Breast epithelium (tissue), 4 donors: ENCODE results near the gene FETUB. TPM values are rescaled to one million over a fixed set of nuclear protein-coding genes. Genes with fewer than 3 reads are reported as not detected.

Experiments used
- DNase-seq, 2 donors: peaks; one replicate each; pipeline ENCODE4 v3.0.0-alpha.2; 2019; ENCODE audit warnings: low spot score in 2 of 2
- H3K27ac ChIP-seq, 2 donors: fragments of 200-600 bp; sonication (generic) in 1 of 2; one replicate each; pipeline ENCODE4 v1.5.1; 2016 to 2019; ENCODE audit warnings: mild to moderate bottlenecking in 1 of 2
- H3K27me3 ChIP-seq, 2 donors: fragments of 200-600 bp; sonication (generic) in 1 of 2; one replicate each; pipeline versions ENCODE4 v1.5.1 to v1.6.0; 2017 to 2019; ENCODE audit warnings: control low read depth in 1 of 2, mild to moderate bottlenecking in 1 of 2
- H3K36me3 ChIP-seq: fragments of 200-600 bp; one replicate; pipeline ENCODE4 v1.5.1; 2019
- H3K4me1 ChIP-seq, 2 donors: fragments of 200-600 bp; sonication (generic); one replicate each; pipeline ENCODE4 v1.5.1; 2016 to 2019; ENCODE audit warnings: control low read depth in 1 of 2
- H3K4me3 ChIP-seq, 3 donors: fragments of 200-600 bp; sonication (generic); 1 replicate in 2 of 3; 2 replicates in 1 of 3; pipeline ENCODE4 v1.5.1; 2016 to 2019; ENCODE audit warnings: mild to moderate bottlenecking in 3 of 3, moderate library complexity in 2 of 3
- H3K9me3 ChIP-seq, 2 donors: fragments of 200-600 bp; sonication (generic) in 1 of 2; one replicate each; pipeline ENCODE4 v1.5.1; 2016 to 2019; ENCODE audit warnings: control low read depth in 1 of 2
- POLR2A ChIP-seq: fragments of 450-650 bp; IDR thresholded peaks from one replicate; pipeline ENCODE4 v1.6.1; 2016; ENCODE audit warnings: antibody characterized with exemption, mild to moderate bottlenecking, moderate library complexity
- POLR2AphosphoS5 ChIP-seq, 3 donors: sonication (generic); formaldehyde crosslinking; IDR thresholded peaks; one replicate each; pipeline ENCODE4 v1.6.1; 2017; ENCODE audit warnings: antibody characterized with exemption in 3 of 3
- intact Hi-C: fragments of 100-400 bp; cut with DNase I; formaldehyde crosslinking; loops from one replicate; pipeline ENCODE4 v1.15.1; 2023; ENCODE audit warnings: low total_unique reads
- total RNA-seq, 3 donors: library from RNA; depleted of rRNA; stranded (reverse); fragments of >200 nt; gene quantifications; one replicate each; pipeline ENCODE4 v1.1.0, GENCODE V29; 2016
- TF ChIP-seq, protein P1 (sequence below), 3 donors: fragments of 450-650 bp; IDR thresholded peaks; one replicate each; pipeline ENCODE4 v1.5.1; 2016 to 2017; ENCODE audit warnings: antibody characterized with exemption in 3 of 3, mild to moderate bottlenecking in 3 of 3, moderate library complexity in 3 of 3

The FETUB gene
- total RNA-seq, 3 donors from 2014 or later = not detected

GRCh38 chr3:186624598-186624997, 15.6 kb upstream of the FETUB start:
- Histone ChIP-seq H3K27ac (no peak overlapping the region), H3K9me3 (no peaks in the 10 kb centered on the region), H3K4me1 (no peaks in the 10 kb centered on the region), H3K36me3 (no peaks in the 10 kb centered on the region), H3K4me3 (no peak overlapping the region), H3K27me3 (peaks cover 0 to 4% of the 10 kb centered on the region in 2 donors)
- TF ChIP-seq POLR2AphosphoS5 (IDR thresholded peaks at IDR 0.05) = no peak
- TF ChIP-seq, protein P1, sequence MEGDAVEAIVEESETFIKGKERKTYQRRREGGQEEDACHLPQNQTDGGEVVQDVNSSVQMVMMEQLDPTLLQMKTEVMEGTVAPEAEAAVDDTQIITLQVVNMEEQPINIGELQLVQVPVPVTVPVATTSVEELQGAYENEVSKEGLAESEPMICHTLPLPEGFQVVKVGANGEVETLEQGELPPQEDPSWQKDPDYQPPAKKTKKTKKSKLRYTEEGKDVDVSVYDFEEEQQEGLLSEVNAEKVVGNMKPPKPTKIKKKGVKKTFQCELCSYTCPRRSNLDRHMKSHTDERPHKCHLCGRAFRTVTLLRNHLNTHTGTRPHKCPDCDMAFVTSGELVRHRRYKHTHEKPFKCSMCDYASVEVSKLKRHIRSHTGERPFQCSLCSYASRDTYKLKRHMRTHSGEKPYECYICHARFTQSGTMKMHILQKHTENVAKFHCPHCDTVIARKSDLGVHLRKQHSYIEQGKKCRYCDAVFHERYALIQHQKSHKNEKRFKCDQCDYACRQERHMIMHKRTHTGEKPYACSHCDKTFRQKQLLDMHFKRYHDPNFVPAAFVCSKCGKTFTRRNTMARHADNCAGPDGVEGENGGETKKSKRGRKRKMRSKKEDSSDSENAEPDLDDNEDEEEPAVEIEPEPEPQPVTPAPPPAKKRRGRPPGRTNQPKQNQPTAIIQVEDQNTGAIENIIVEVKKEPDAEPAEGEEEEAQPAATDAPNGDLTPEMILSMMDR (IDR thresholded peaks at IDR 0.05) = no peak
- intact Hi-C loops = no loop called here
- DNase-seq = no peak

DNA sequence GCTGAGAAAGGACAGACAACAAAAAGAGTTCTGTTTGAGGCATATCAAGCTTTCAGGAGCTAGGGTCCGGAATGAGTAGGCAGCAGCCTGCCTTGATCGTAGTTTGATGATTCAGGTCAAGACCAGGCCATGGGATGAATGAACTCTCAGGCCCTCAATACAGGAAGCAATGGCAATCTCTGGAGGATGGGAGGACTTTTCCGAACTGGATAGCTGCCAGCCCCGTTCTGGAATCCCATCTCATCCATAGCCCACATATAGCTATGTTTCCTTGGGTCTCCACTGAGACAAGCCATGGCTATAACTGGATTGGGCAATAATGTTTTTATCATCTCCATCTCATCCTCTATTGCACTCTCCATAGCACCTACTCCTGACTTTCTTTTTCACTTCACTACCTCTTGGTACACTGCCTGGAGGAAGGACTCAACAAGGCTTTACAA, 14.6 kb upstream of the FETUB start:
- Histone ChIP-seq H3K4me1 (no peaks in the 10 kb centered on the region), H3K27ac (no peak overlapping the region), H3K4me3 (no peak overlapping the region), H3K9me3 (no peaks in the 10 kb centered on the region), H3K36me3 (no peaks in the 10 kb centered on the region), H3K27me3 (peaks cover 0 to under 1% of the 10 kb centered on the region in 2 donors)
- DNase-seq = no peak
- TF ChIP-seq POLR2AphosphoS5 (IDR thresholded peaks at IDR 0.05) = no peak
- no peak for TF ChIP-seq POLR2A
- TF ChIP-seq, protein P1 (IDR thresholded peaks at IDR 0.05) = no peak
- intact Hi-C loops = no loop called here

GRCh38 chr3:186626254-186626847, 13.8 kb upstream of the FETUB start:
- TF ChIP-seq POLR2AphosphoS5 (IDR thresholded peaks at IDR 0.05) (no peak), POLR2A (no peak)
- TF ChIP-seq, protein P1 (IDR thresholded peaks at IDR 0.05) = no peak
- Histone ChIP-seq H3K36me3 (no peaks in the 10 kb centered on the region), H3K4me3 (no peak overlapping the region), H3K4me1 (no peaks in the 10 kb centered on the region), H3K27me3 (no peaks in the 10 kb centered on the region), H3K9me3 (no peaks in the 10 kb centered on the region), H3K27ac (no peak overlapping the region)
- intact Hi-C loops = no loop called here
- no peak for DNase-seq

- TF ChIP-seq POLR2A = no peak
- TF ChIP-seq, protein P1 (IDR thresholded peaks at IDR 0.05) = no peak
- no peak for TF ChIP-seq POLR2AphosphoS5 (IDR thresholded peaks at IDR 0.05)
- Histone ChIP-seq H3K36me3 (no peaks in the 10 kb centered on the region), H3K27ac (no peak overlapping the region), H3K4me1 (no peaks in the 10 kb centered on the region), H3K27me3 (no peaks in the 10 kb centered on the region), H3K9me3 (no peaks in the 10 kb centered on the region), H3K4me3 (no peak overlapping the region)
- no peak for DNase-seq
- intact Hi-C loops = no loop called here
Observed at GRCh38 chr3:186627852-186628414, 12.3 kb upstream of the FETUB start.

GRCh38 chr3:186628756-186629155, 11.4 kb upstream of the FETUB start:
- TF ChIP-seq POLR2A (no peak), POLR2AphosphoS5 (IDR thresholded peaks at IDR 0.05) (no peak)
- TF ChIP-seq, protein P1 (IDR thresholded peaks at IDR 0.05) = no peak
- H3K36me3 ChIP-seq = no peaks in the 10 kb centered on the region
- intact Hi-C loops = no loop called here
- no peak for DNase-seq
- H3K27ac ChIP-seq = no peak overlapping the region
- H3K4me1 ChIP-seq = no peaks in the 10 kb centered on the region
- no peak overlapping the region for H3K4me3 ChIP-seq
- no peaks in the 10 kb centered on the region for H3K9me3 ChIP-seq
- no peaks in the 10 kb centered on the region for H3K27me3 ChIP-seq
